Kidney (tissue), 14 donors: ENCODE results near the gene RIMS4. TPM values are rescaled to one million over a fixed set of nuclear protein-coding genes. Genes with fewer than 3 reads are reported as not detected.

Experiments used
- DNase-seq, 5 donors: peaks; one replicate each; pipeline ENCODE4 v3.0.0-alpha.2; 2013 to 2020
- FAIRE-seq: peaks from 2 replicates; lab custom pipeline; 2012; peaks lifted over from hg19 to GRCh38; lab: Jason Lieb, UNC
- H3K27ac ChIP-seq, 2 donors: one replicate each; pipeline ENCODE4 v1.7.0; 2013; ENCODE audit warnings: low read depth in 2 of 2, low read length in 2 of 2, inconsistent platforms in 1 of 2
- H3K27me3 ChIP-seq: one replicate; pipeline ENCODE4 v1.7.1; 2013; ENCODE audit warnings: low read length, inconsistent platforms; ENCODE audit not compliant: control insufficient read depth, insufficient read depth
- H3K36me3 ChIP-seq, 3 donors: one replicate each; pipeline versions ENCODE4 v1.7.0 to v1.7.1; 2013; ENCODE audit warnings: low read length in 3 of 3, control low read depth in 1 of 3, inconsistent platforms in 1 of 3; ENCODE audit not compliant: insufficient read depth in 3 of 3, control insufficient read depth in 2 of 3
- H3K4me1 ChIP-seq, 3 donors: one replicate each; pipeline versions ENCODE4 v1.7.0 to v1.7.1; 2013; ENCODE audit warnings: low read length in 3 of 3, inconsistent platforms in 1 of 3, low read depth in 1 of 3; ENCODE audit not compliant: control insufficient read depth in 2 of 3, insufficient read depth in 2 of 3
- H3K4me3 ChIP-seq, 3 donors: one replicate each; pipeline versions ENCODE4 v1.7.0 to v1.8.1; 2013; ENCODE audit warnings: low read length in 3 of 3, control low read depth in 1 of 3, inconsistent platforms in 1 of 3
- H3K9ac ChIP-seq, 3 donors: one replicate each; pipeline versions ENCODE4 v1.7.0 to v1.7.1; 2013; ENCODE audit warnings: low read length in 3 of 3, control low read depth in 1 of 3, inconsistent platforms in 1 of 3
- H3K9me3 ChIP-seq, 3 donors: one replicate each; pipeline versions ENCODE4 v1.7.0 to v1.7.1; 2013; ENCODE audit warnings: low read length in 3 of 3, control low read depth in 1 of 3, inconsistent platforms in 1 of 3; ENCODE audit not compliant: control insufficient read depth in 2 of 3, insufficient read depth in 1 of 3
- CTCF ChIP-seq: IDR thresholded peaks from 3 replicates; pipeline ENCODE4 v1.5.1; 2012; ENCODE audit warnings: mild to moderate bottlenecking, moderate library complexity, borderline replicate concordance; ENCODE audit not compliant: insufficient read depth; ENCODE audit errors: extremely low read depth
- intact Hi-C: fragments of 100-400 bp; cut with DNase I; formaldehyde crosslinking; loops from one replicate; pipeline ENCODE4 v1.11.1; 2022
- polyA plus RNA-seq: library from polyadenylated mRNA; stranded (reverse); fragments of 350-450 nt; fragmentation: Illumina TruSeq; extraction: RNeasy Lipid Tissue Mini Kit (QIAGEN cat#74804); gene quantifications from one replicate; pipeline ENCODE4 v1.2.3, GENCODE V29; 2014; ENCODE audit warnings: low read depth, low replicate concordance; ENCODE audit not compliant: insufficient read depth
- total RNA-seq: library from RNA; stranded (reverse); fragmentation: NEBNext Ultra II Directional; extraction: Animal tissue kit (Norgen Biotek cat#: 25700); gene quantifications from one replicate; pipeline ENCODE4 v1.2.1, GENCODE V29; 2021
- donor health status: control.
- donor health status: control.
- donor health status: control.
- donor health status: control.
- donor health status: control.
- donor health status: DM: yes; HTN: yes; CAD: no.
- donor health status: Normal renal cell carcinoma (clear cell type).

The RIMS4 gene
- total and polyA plus RNA-seq, 2 donors from 2014 or later, result 0.13 TPM; not detected in 1

DNA sequence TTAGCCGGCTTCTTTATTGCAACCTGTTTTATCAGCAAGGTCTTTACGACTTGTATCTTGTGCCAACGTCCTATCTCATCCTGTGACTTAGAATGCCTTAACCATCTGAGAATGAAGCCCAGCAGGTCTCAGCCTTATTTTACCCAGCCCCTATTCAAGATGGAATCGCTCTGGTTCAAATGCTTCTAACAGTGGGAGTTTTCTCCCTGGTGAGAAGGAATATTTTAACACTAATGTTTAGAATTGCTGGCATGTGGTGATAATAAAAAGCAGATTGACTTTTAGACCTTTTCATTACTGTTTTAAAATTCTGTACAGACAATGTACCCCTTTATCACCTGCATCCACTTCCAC is 74.6 kb downstream of the RIMS4 start:
- intact Hi-C loops, result no loop called here
- no peak for TF ChIP-seq CTCF

DNA sequence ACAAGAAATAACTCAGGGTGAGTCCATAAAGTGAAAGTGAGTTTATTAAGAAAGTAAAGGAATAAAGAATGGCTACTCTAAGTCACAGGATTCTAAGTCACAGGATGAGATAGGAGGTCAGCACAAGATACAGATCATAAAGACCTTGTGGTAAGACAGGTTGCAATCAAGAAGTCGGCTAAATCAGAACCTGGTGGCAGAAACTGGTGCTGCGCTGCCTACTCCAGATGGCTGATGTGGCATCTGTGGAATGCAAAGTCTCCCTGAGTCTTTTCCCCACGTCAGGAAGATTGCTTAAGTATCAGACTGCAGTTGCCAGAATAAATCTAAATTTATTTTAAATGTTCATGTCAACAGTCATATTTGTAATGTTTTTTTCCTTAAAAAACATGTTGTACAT is 75.4 kb downstream of the RIMS4 start:
- no peak overlapping the region for H3K4me3 ChIP-seq
- H3K9ac ChIP-seq, result no peak overlapping the region
- FAIRE-seq (no peak), DNase-seq (no peak)
- no peak overlapping the region for H3K27ac ChIP-seq
- peaks cover 0 to 8% (median 0%) of the 10 kb centered on the region in 3 donors for H3K9me3 ChIP-seq
- intact Hi-C loops, result loop anchor here (5.0 kb wide), 1 partner anchor 48 kb away; no protein-coding TSS in a partner anchor
- H3K4me1 ChIP-seq, result no peaks in the 10 kb centered on the region
- no peaks in the 10 kb centered on the region for H3K36me3 ChIP-seq
- no peaks in the 10 kb centered on the region for H3K27me3 ChIP-seq
- TF ChIP-seq CTCF, result no peak

More for the DNA sequence above, 74.6 kb downstream of the RIMS4 start:
- Histone ChIP-seq H3K27ac (no peak overlapping the region), H3K36me3 (no peaks in the 10 kb centered on the region), H3K4me3 (peak overlapping the region in 2 of 3 donors; percentile 14 to 47), H3K27me3 (no peaks in the 10 kb centered on the region), H3K4me1 (no peaks in the 10 kb centered on the region), H3K9me3 (peaks cover 0 to 8% (median 0%) of the 10 kb centered on the region in 3 donors), H3K9ac (no peak overlapping the region)
- no peak for DNase-seq
- no peak for FAIRE-seq

GRCh38 chr20:44733341-44734069 is 76.8 kb downstream of the RIMS4 start:
- H3K9me3 ChIP-seq, result peaks cover 0 to 8% (median 0%) of the 10 kb centered on the region in 3 donors
- no peak overlapping the region for H3K4me3 ChIP-seq
- DNase-seq, result peak; percentile 55 to 79 (median 72)
- no peak overlapping the region for H3K27ac ChIP-seq
- no peak overlapping the region for H3K9ac ChIP-seq
- no peak for FAIRE-seq
- no peaks in the 10 kb centered on the region for H3K36me3 ChIP-seq
- peaks cover 0 to 3% (median 0%) of the 10 kb centered on the region in 3 donors for H3K4me1 ChIP-seq
- TF ChIP-seq CTCF, result peak; percentile 78
- intact Hi-C loops, result loop anchor here (5.0 kb wide), 1 partner anchor 46 kb away; no protein-coding TSS in a partner anchor
- no peaks in the 10 kb centered on the region for H3K27me3 ChIP-seq
